Measurements from ENCODE around the gene LRRC75A.

Gene LRRC75A

GRCh38 chr17:16462070-16462864, 29.7 kb downstream of the LRRC75A start:
- H3K4me3 ChIP-seq (ENCODE audit: low read depth, low read length): no peak overlapping the region
- no peak for DNase-seq (ENCODE audit: low read depth)
- TF ChIP-seq CTCF (IDR thresholded peaks at IDR 0.05; ENCODE audit: insufficient read depth, low read depth, low read length, missing control alignments): no peak

DNA sequence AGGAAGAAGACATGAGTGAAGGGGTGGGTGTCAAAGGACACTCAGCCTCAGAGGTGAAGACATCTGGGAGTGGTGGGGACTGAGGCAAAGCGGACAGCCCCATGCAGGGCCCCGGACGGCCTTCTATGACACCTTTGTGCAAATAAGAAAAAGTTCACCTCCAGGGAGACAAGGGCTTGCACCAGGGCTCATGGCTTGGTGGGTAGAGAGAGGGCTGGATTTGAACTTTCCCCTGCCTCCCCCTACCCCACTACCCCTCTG, 30.5 kb downstream of the LRRC75A start:
- DNase-seq (ENCODE audit: low read depth): no peak
- TF ChIP-seq CTCF (IDR thresholded peaks at IDR 0.05; ENCODE audit: insufficient read depth, low read depth, low read length, missing control alignments): no peak
- H3K4me3 ChIP-seq (ENCODE audit: low read depth, low read length): no peak overlapping the region

GRCh38 chr17:16460796-16461605, 31.0 kb downstream of the LRRC75A start:
- no peak overlapping the region for H3K4me3 ChIP-seq (ENCODE audit: low read depth, low read length)
- no peak for TF ChIP-seq CTCF (IDR thresholded peaks at IDR 0.05; ENCODE audit: insufficient read depth, low read depth, low read length, missing control alignments)
- no peak for DNase-seq (ENCODE audit: low read depth)

- TF ChIP-seq CTCF (IDR thresholded peaks at IDR 0.05; ENCODE audit: insufficient read depth, low read depth, low read length, missing control alignments): no peak
- DNase-seq (ENCODE audit: low read depth): no peak
- no peak overlapping the region for H3K4me3 ChIP-seq (ENCODE audit: low read depth, low read length)
Observed at GRCh38 chr17:16459855-16460550, 32.0 kb downstream of the LRRC75A start.

DNA sequence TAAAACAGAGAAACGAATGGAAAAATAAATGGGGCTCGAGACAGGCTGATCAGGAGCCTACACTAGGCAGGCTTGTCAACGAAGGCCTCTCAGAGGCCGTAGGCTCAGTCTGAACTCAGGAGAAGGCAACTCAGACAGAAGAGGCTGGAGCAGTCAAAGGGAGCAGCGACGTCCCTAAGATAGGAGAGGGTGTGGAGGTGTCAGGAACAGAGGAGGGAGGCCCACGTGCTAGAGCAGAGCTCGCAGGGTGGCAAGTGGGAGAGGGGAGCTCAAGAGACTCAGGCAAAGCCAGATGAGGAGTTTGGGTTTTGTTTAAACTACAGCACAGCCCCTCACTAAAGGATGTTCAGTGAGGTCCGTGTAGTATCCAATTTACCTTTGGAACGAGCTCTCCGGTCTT, 32.7 kb downstream of the LRRC75A start:
- TF ChIP-seq CTCF (IDR thresholded peaks at IDR 0.05; ENCODE audit: insufficient read depth, low read depth, low read length, missing control alignments): no peak
- no peak overlapping the region for H3K4me3 ChIP-seq (ENCODE audit: low read depth, low read length)
- DNase-seq (ENCODE audit: low read depth): no peak

- DNase-seq (ENCODE audit: low read depth): no peak
Observed at GRCh38 chr17:16456742-16457316, 35.2 kb downstream of the LRRC75A start.

More at GRCh38 chr17:16456742-16457316, 35.2 kb downstream of the LRRC75A start:
- no peak for TF ChIP-seq CTCF (IDR thresholded peaks at IDR 0.05; ENCODE audit: insufficient read depth, low read depth, low read length, missing control alignments)
- no peak overlapping the region for H3K4me3 ChIP-seq (ENCODE audit: low read depth, low read length)

Measured in GM12865 (cell line).